ENCODE data around the gene CHST13.

The CHST13 gene

GRCh38 chr3:126488886-126489569 is 34.9 kb upstream of the CHST13 start:
- DNase-seq: no peak

GRCh38 chr3:126490619-126491018 is 33.3 kb upstream of the CHST13 start:
- no peak for DNase-seq

GRCh38 chr3:126491221-126492013 is 32.5 kb upstream of the CHST13 start:
- DNase-seq: no peak

GRCh38 chr3:126493051-126493450 is 30.9 kb upstream of the CHST13 start:
- DNase-seq: no peak

GRCh38 chr3:126493739-126494138 is 30.2 kb upstream of the CHST13 start:
- DNase-seq: no peak

- DNase-seq: no peak
These were observed 29.6 kb upstream of the CHST13 start for GRCh38 chr3:126494204-126494969.

- DNase-seq: no peak
These were observed 29.1 kb upstream of the CHST13 start for GRCh38 chr3:126494970-126495230.

GRCh38 chr3:126495786-126496185 is 28.2 kb upstream of the CHST13 start:
- DNase-seq: no peak

- DNase-seq: no peak
These were observed 26.8 kb upstream of the CHST13 start for GRCh38 chr3:126496894-126497850.

GRCh38 chr3:126497956-126498355 is 26.0 kb upstream of the CHST13 start:
- DNase-seq: no peak

GRCh38 chr3:126498461-126498860 is 25.5 kb upstream of the CHST13 start:
- DNase-seq: no peak

GRCh38 chr3:126498929-126499328 is 25.0 kb upstream of the CHST13 start:
- DNase-seq: no peak

GRCh38 chr3:126499401-126499800 is 24.6 kb upstream of the CHST13 start:
- DNase-seq: no peak

GRCh38 chr3:126500016-126500415 is 23.9 kb upstream of the CHST13 start:
- no peak for DNase-seq

- DNase-seq: no peak
These were observed 22.9 kb upstream of the CHST13 start for GRCh38 chr3:126501054-126501453.

- no peak for DNase-seq
These were observed 22.2 kb upstream of the CHST13 start for GRCh38 chr3:126501736-126502135.

- DNase-seq: no peak
These were observed 21.3 kb upstream of the CHST13 start for GRCh38 chr3:126502656-126503055.

- DNase-seq: no peak
These were observed 20.3 kb upstream of the CHST13 start for GRCh38 chr3:126503701-126504100.

- no peak for DNase-seq
These were observed 16.1 kb upstream of the CHST13 start for GRCh38 chr3:126507886-126508285.

GRCh38 chr3:126508564-126508964 is 15.4 kb upstream of the CHST13 start:
- no peak for DNase-seq

- DNase-seq: no peak
These were observed 14.2 kb upstream of the CHST13 start for GRCh38 chr3:126509597-126510307.

- DNase-seq: no peak
These were observed 13.5 kb upstream of the CHST13 start for GRCh38 chr3:126510308-126510910.

Measured in eye (tissue), 1 donor.